Suprapubic skin (tissue), 4 donors: ENCODE data around the gene CLEC3A. TPM values are rescaled to one million over a fixed set of nuclear protein-coding genes. Genes with fewer than 3 reads are reported as not detected.

ENCODE experiments used
- DNase-seq, 2 donors: peaks; one replicate each; pipeline ENCODE4 v3.0.0-alpha.2; 2019; ENCODE audit warnings: low spot score in 2 of 2
- H3K27ac ChIP-seq: fragments of 200-600 bp; sonication (generic); one replicate; pipeline ENCODE4 v1.5.1; 2019
- H3K27me3 ChIP-seq: fragments of 200-600 bp; sonication (generic); one replicate; pipeline ENCODE4 v1.5.1; 2019
- H3K36me3 ChIP-seq: fragments of 200-600 bp; sonication (generic); one replicate; pipeline ENCODE4 v1.5.1; 2019
- H3K4me1 ChIP-seq: fragments of 200-600 bp; sonication (generic); one replicate; pipeline ENCODE4 v1.5.1; 2019
- H3K4me3 ChIP-seq: fragments of 200-600 bp; sonication (generic); one replicate; pipeline ENCODE4 v1.5.1; 2019; ENCODE audit warnings: mild to moderate bottlenecking
- H3K9me3 ChIP-seq: fragments of 200-600 bp; sonication (generic); one replicate; pipeline ENCODE4 v1.5.1; 2019
- CTCF ChIP-seq, 2 donors: fragments of 200-600 bp in 1 of 2; fragments of 450-650 bp in 1 of 2; sonication (generic) in 1 of 2; IDR thresholded peaks; one replicate each; pipeline ENCODE4 v1.5.1; 2016 to 2019; ENCODE audit warnings: antibody characterized with exemption in 2 of 2, mild to moderate bottlenecking in 1 of 2, moderate library complexity in 1 of 2
- EP300 ChIP-seq: sonication (generic); formaldehyde crosslinking; IDR thresholded peaks from one replicate; pipeline ENCODE4 v1.6.1; 2017; ENCODE audit warnings: antibody characterized with exemption
- POLR2A ChIP-seq, 2 donors: fragments of 450-650 bp; IDR thresholded peaks; one replicate each; pipeline ENCODE4 v1.6.1; 2017; ENCODE audit warnings: antibody characterized with exemption in 2 of 2, mild to moderate bottlenecking in 2 of 2, moderate library complexity in 2 of 2
- POLR2AphosphoS5 ChIP-seq, 3 donors: sonication (generic); formaldehyde crosslinking; IDR thresholded peaks; one replicate each; pipeline ENCODE4 v1.6.1; 2017; ENCODE audit warnings: antibody characterized with exemption in 3 of 3
- WGBS: methylation state at CpG from one replicate; pipeline ENCODE4 v1.1.5; 2018; 5-methylcytosine and 5-hydroxymethylcytosine counted together
- total RNA-seq, 4 donors: library from RNA; depleted of rRNA; stranded (reverse); fragments of >200 nt; gene quantifications; one replicate each; pipeline ENCODE4 v1.1.0, GENCODE V29; 2016

The CLEC3A gene
- total RNA-seq, 4 donors from 2014 or later, result not detected

GRCh38 chr16:78025631-78026030 lies 3.3 kb downstream of the CLEC3A start:
- no peaks in the 10 kb centered on the region for H3K36me3 ChIP-seq
- H3K27ac ChIP-seq, result no peak overlapping the region
- no peak for DNase-seq
- peaks cover 7% of the 10 kb centered on the region for H3K27me3 ChIP-seq
- TF ChIP-seq POLR2AphosphoS5 (IDR thresholded peaks at IDR 0.05) (no peak), CTCF (IDR thresholded peaks at IDR 0.05) (no peak), EP300 (no peak), POLR2A (IDR thresholded peaks at IDR 0.05) (no peak)
- H3K4me3 ChIP-seq, result no peak overlapping the region
- no peaks in the 10 kb centered on the region for H3K4me1 ChIP-seq
- no peaks in the 10 kb centered on the region for H3K9me3 ChIP-seq
- WGBS, result 90% methylated on average over 1 of the region's 1 CpG

- Histone ChIP-seq H3K4me1 (no peaks in the 10 kb centered on the region), H3K36me3 (no peaks in the 10 kb centered on the region), H3K9me3 (no peaks in the 10 kb centered on the region), H3K27me3 (peaks cover 7% of the 10 kb centered on the region), H3K27ac (no peak overlapping the region), H3K4me3 (no peak overlapping the region)
- 59% methylated on average over 3 of the region's 3 CpGs for WGBS
- DNase-seq, result no peak
- TF ChIP-seq CTCF (IDR thresholded peaks at IDR 0.05) (no peak), POLR2A (IDR thresholded peaks at IDR 0.05) (no peak), POLR2AphosphoS5 (IDR thresholded peaks at IDR 0.05) (no peak), EP300 (no peak)
Observed at GRCh38 chr16:78028018-78028417, 5.7 kb downstream of the CLEC3A start.

- peaks cover 7% of the 10 kb centered on the region for H3K27me3 ChIP-seq
- no peak overlapping the region for H3K27ac ChIP-seq
- TF ChIP-seq POLR2AphosphoS5 (IDR thresholded peaks at IDR 0.05), result no peak
- TF ChIP-seq EP300, result no peak
- TF ChIP-seq CTCF (IDR thresholded peaks at IDR 0.05), result no peak
- TF ChIP-seq POLR2A (IDR thresholded peaks at IDR 0.05), result no peak
- H3K4me3 ChIP-seq, result no peak overlapping the region
- WGBS, result 34% methylated on average over 2 of the region's 2 CpGs
- H3K4me1 ChIP-seq, result no peaks in the 10 kb centered on the region
- no peaks in the 10 kb centered on the region for H3K9me3 ChIP-seq
- no peaks in the 10 kb centered on the region for H3K36me3 ChIP-seq
- DNase-seq, result no peak
Observed at GRCh38 chr16:78034530-78034929, 12.2 kb downstream of the CLEC3A start.

- Histone ChIP-seq H3K4me1 (no peaks in the 10 kb centered on the region), H3K4me3 (no peak overlapping the region), H3K9me3 (no peaks in the 10 kb centered on the region), H3K36me3 (no peaks in the 10 kb centered on the region), H3K27me3 (peaks cover 9% of the 10 kb centered on the region), H3K27ac (no peak overlapping the region)
- 40% methylated on average over 2 of the region's 2 CpGs for WGBS
- TF ChIP-seq CTCF (IDR thresholded peaks at IDR 0.05) (no peak), POLR2AphosphoS5 (IDR thresholded peaks at IDR 0.05) (no peak), EP300 (no peak), POLR2A (IDR thresholded peaks at IDR 0.05) (no peak)
- no peak for DNase-seq
Observed at GRCh38 chr16:78035012-78035411, 12.7 kb downstream of the CLEC3A start.

GRCh38 chr16:78040396-78040795 lies 18.0 kb downstream of the CLEC3A start:
- Histone ChIP-seq H3K27ac (no peak overlapping the region), H3K27me3 (peaks cover 13% of the 10 kb centered on the region), H3K9me3 (no peaks in the 10 kb centered on the region), H3K36me3 (no peaks in the 10 kb centered on the region), H3K4me3 (no peak overlapping the region), H3K4me1 (no peaks in the 10 kb centered on the region)
- TF ChIP-seq EP300 (no peak), CTCF (IDR thresholded peaks at IDR 0.05) (no peak), POLR2A (IDR thresholded peaks at IDR 0.05) (no peak), POLR2AphosphoS5 (IDR thresholded peaks at IDR 0.05) (no peak)
- no peak for DNase-seq
